ENCODE measurements around the gene CHRNB2. TPM values are rescaled to one million over a fixed set of nuclear protein-coding genes. Genes with fewer than 3 reads are reported as not detected.
"Not testable (repeated sequence)": the region's sequence is repeated elsewhere in the genome, so short reads cannot be mapped to it uniquely, and the experiment has no call there.

Gene CHRNB2
- total RNA-seq, 4 donors from 2014 or later: 1.1 TPM; not detected in 3

GRCh38 chr1:154527192-154527591, 40.4 kb upstream of the CHRNB2 start:
- intact Hi-C loops (cut with DNase I; ENCODE audit: low total_unique reads): no loop called here

GRCh38 chr1:154529308-154529707, 38.3 kb upstream of the CHRNB2 start:
- no peaks in the 10 kb centered on the region for H3K27me3 ChIP-seq
- no peaks in the 10 kb centered on the region for H3K4me1 ChIP-seq
- no peaks in the 10 kb centered on the region for H3K36me3 ChIP-seq
- TF ChIP-seq POLR2A (IDR thresholded peaks at IDR 0.05) (no peak), CTCF (IDR thresholded peaks at IDR 0.05) (no peak)
- intact Hi-C loops (cut with DNase I; ENCODE audit: low total_unique reads): no loop called here
- H3K9me3 ChIP-seq: no peaks in the 10 kb centered on the region
- DNase-seq: no peak
- H3K27ac ChIP-seq: no peak overlapping the region
- no peak overlapping the region for H3K4me3 ChIP-seq

More at GRCh38 chr1:154527192-154527591, 40.4 kb upstream of the CHRNB2 start:
- no peaks in the 10 kb centered on the region for H3K27me3 ChIP-seq
- no peak overlapping the region for H3K27ac ChIP-seq
- no peak for DNase-seq
- H3K4me1 ChIP-seq: no peaks in the 10 kb centered on the region
- H3K4me3 ChIP-seq: no peak overlapping the region
- TF ChIP-seq CTCF (IDR thresholded peaks at IDR 0.05): no peak
- no peak for TF ChIP-seq POLR2A (IDR thresholded peaks at IDR 0.05)
- no peaks in the 10 kb centered on the region for H3K36me3 ChIP-seq
- H3K9me3 ChIP-seq: no peaks in the 10 kb centered on the region

GRCh38 chr1:154531950-154532349, 35.6 kb upstream of the CHRNB2 start:
- not testable (repeated sequence) for DNase-seq

GRCh38 chr1:154533952-154534844, 33.4 kb upstream of the CHRNB2 start:
- Histone ChIP-seq H3K4me3 (no peak overlapping the region), H3K27ac (no peak overlapping the region), H3K4me1 (no peaks in the 10 kb centered on the region), H3K27me3 (no peaks in the 10 kb centered on the region), H3K36me3 (no peaks in the 10 kb centered on the region), H3K9me3 (no peaks in the 10 kb centered on the region)
- TF ChIP-seq POLR2A (IDR thresholded peaks at IDR 0.05) (no peak), CTCF (IDR thresholded peaks at IDR 0.05) (peak in 2 of 4 experiments; percentile 6 to 8)
- intact Hi-C loops (cut with DNase I; ENCODE audit: low total_unique reads): no loop called here
- DNase-seq: no peak

More at GRCh38 chr1:154531950-154532349, 35.6 kb upstream of the CHRNB2 start:
- H3K36me3 ChIP-seq; intact Hi-C loops (cut with DNase I; ENCODE audit: low total_unique reads); H3K27me3 ChIP-seq; H3K9me3 ChIP-seq; H3K27ac ChIP-seq; H3K4me3 ChIP-seq; H3K4me1 ChIP-seq: not testable (repeated sequence)

- TF ChIP-seq POLR2A (IDR thresholded peaks at IDR 0.05): no peak
- no peak for TF ChIP-seq CTCF (IDR thresholded peaks at IDR 0.05)
- no peaks in the 10 kb centered on the region for H3K27me3 ChIP-seq
- H3K4me3 ChIP-seq: no peak overlapping the region
- no peak overlapping the region for H3K27ac ChIP-seq
- no peaks in the 10 kb centered on the region for H3K9me3 ChIP-seq
- no peaks in the 10 kb centered on the region for H3K4me1 ChIP-seq
- DNase-seq: no peak
- no peaks in the 10 kb centered on the region for H3K36me3 ChIP-seq
- intact Hi-C loops (cut with DNase I; ENCODE audit: low total_unique reads): no loop called here
Measured at GRCh38 chr1:154536570-154536969, 31.0 kb upstream of the CHRNB2 start.
